HEK293 (cell line): Measurements from ENCODE around the gene PRR19.

ENCODE experiments used
- HOXA7 ChIP-seq: sonication (generic); formaldehyde crosslinking; IDR thresholded peaks from 2 replicates; pipeline ENCODE4 v1.8.1; 2022; ENCODE audit warnings: missing genetic modification reagents, borderline replicate concordance
- KLF17 ChIP-seq: fragments of 450-650 bp; formaldehyde crosslinking; IDR thresholded peaks from 2 replicates; pipeline ENCODE4 v1.5.1; 2016; ENCODE audit warnings: missing biosample characterization, missing genetic modification characterization
- MYNN ChIP-seq: fragments of 450-650 bp; formaldehyde crosslinking; IDR thresholded peaks from 2 replicates; pipeline ENCODE4 v1.5.1; 2016; ENCODE audit warnings: missing biosample characterization, missing genetic modification characterization, borderline replicate concordance
- OSR2 ChIP-seq: fragments of 450-650 bp; formaldehyde crosslinking; IDR thresholded peaks from 2 replicates; pipeline ENCODE4 v1.5.1; 2016; ENCODE audit warnings: missing biosample characterization, missing genetic modification characterization
- PRDM10 ChIP-seq: fragments of 450-650 bp; formaldehyde crosslinking; IDR thresholded peaks from 2 replicates; pipeline ENCODE4 v1.5.1; 2016; ENCODE audit warnings: missing biosample characterization, missing genetic modification characterization
- PRDM2 ChIP-seq: fragments of 450-650 bp; formaldehyde crosslinking; IDR thresholded peaks from 2 replicates; pipeline ENCODE4 v1.5.1; 2016; ENCODE audit warnings: missing biosample characterization, missing genetic modification characterization, borderline replicate concordance
- REST ChIP-seq: fragments of 450-650 bp; formaldehyde crosslinking; IDR thresholded peaks from 2 replicates; pipeline ENCODE4 v1.5.1; 2016; ENCODE audit warnings: missing biosample characterization, missing genetic modification characterization
- SCRT1 ChIP-seq: fragments of 450-650 bp; formaldehyde crosslinking; IDR thresholded peaks from 2 replicates; pipeline ENCODE4 v1.5.1; 2016; ENCODE audit warnings: missing biosample characterization, missing genetic modification characterization, borderline replicate concordance
- ZBTB8A ChIP-seq: fragments of 450-650 bp; formaldehyde crosslinking; IDR thresholded peaks from 2 replicates; pipeline ENCODE4 v1.5.1; 2016; ENCODE audit warnings: missing biosample characterization, missing genetic modification characterization
- ZNF112 ChIP-seq: fragments of 450-650 bp; formaldehyde crosslinking; IDR thresholded peaks from 2 replicates; pipeline ENCODE4 v1.5.0; 2017; ENCODE audit warnings: missing biosample characterization, missing genetic modification characterization
- ZNF239 ChIP-seq: fragments of 450-650 bp; formaldehyde crosslinking; IDR thresholded peaks from 2 replicates; pipeline ENCODE4 v1.5.1; 2016; ENCODE audit warnings: missing biosample characterization, missing genetic modification characterization
- ZNF248 ChIP-seq: fragments of 450-650 bp; formaldehyde crosslinking; IDR thresholded peaks from 2 replicates; pipeline ENCODE4 v1.5.1; 2017; ENCODE audit warnings: missing biosample characterization, missing genetic modification characterization
- ZNF302 ChIP-seq: fragments of 450-650 bp; formaldehyde crosslinking; IDR thresholded peaks from 2 replicates; pipeline ENCODE4 v1.5.1; 2016; ENCODE audit warnings: missing biosample characterization, missing genetic modification characterization, low read depth
- ZNF394 ChIP-seq: fragments of 450-650 bp; formaldehyde crosslinking; IDR thresholded peaks from 2 replicates; pipeline ENCODE4 v1.5.1; 2016; ENCODE audit warnings: missing biosample characterization, missing genetic modification characterization, mild to moderate bottlenecking, moderate library complexity, borderline replicate concordance
- ZNF488 ChIP-seq: fragments of 450-650 bp; formaldehyde crosslinking; IDR thresholded peaks from 2 replicates; pipeline ENCODE4 v1.5.1; 2016; ENCODE audit warnings: missing biosample characterization, missing genetic modification characterization
- ZNF580 ChIP-seq: fragments of 450-650 bp; formaldehyde crosslinking; IDR thresholded peaks from 2 replicates; pipeline ENCODE4 v1.5.1; 2016; ENCODE audit warnings: missing biosample characterization, missing genetic modification characterization
- ZNF585B ChIP-seq: fragments of 450-650 bp; formaldehyde crosslinking; IDR thresholded peaks from 2 replicates; pipeline ENCODE4 v1.5.1; 2016; ENCODE audit warnings: missing biosample characterization, missing genetic modification characterization
- ZNF600 ChIP-seq: fragments of 450-650 bp; formaldehyde crosslinking; IDR thresholded peaks from 2 replicates; pipeline ENCODE4 v1.5.1; 2016; ENCODE audit warnings: missing biosample characterization, missing genetic modification characterization
- ZNF624 ChIP-seq: fragments of 450-650 bp; formaldehyde crosslinking; IDR thresholded peaks from 2 replicates; pipeline ENCODE4 v1.5.1; 2017; ENCODE audit warnings: missing biosample characterization, missing genetic modification characterization
- ZNF677 ChIP-seq: fragments of 450-650 bp; IDR thresholded peaks from 2 replicates; pipeline ENCODE4 v1.5.0; 2018; ENCODE audit warnings: missing biosample characterization, mild to moderate bottlenecking, missing genetic modification characterization, moderate library complexity
- ZNF692 ChIP-seq: fragments of 450-650 bp; formaldehyde crosslinking; IDR thresholded peaks from 2 replicates; pipeline ENCODE4 v1.5.1; 2016; ENCODE audit warnings: missing biosample characterization, missing genetic modification characterization

Gene PRR19

GRCh38 chr19:42253245-42254088 lies 48.5 kb upstream of the PRR19 start (continued):
- TF ChIP-seq PRDM10 (tag by site-specific recombination) (peak; percentile 89), HOXA7 (no peak), ZNF394 (tag by site-specific recombination) (peak; percentile 58), OSR2 (tag by site-specific recombination) (peak; percentile 67; the same call in 1 of the 2 replicates), ZNF677 (no peak), ZNF600 (tag by site-specific recombination) (peak; percentile 53), PRDM2 (tag by site-specific recombination) (no peak), ZNF302 (tag by site-specific recombination) (no peak), MYNN (tag by site-specific recombination) (no peak), ZNF580 (tag by site-specific recombination) (peak; percentile 92), ZNF239 (tag by site-specific recombination) (no peak), ZNF624 (no peak), ZNF248 (tag by site-specific recombination) (no peak), ZNF488 (tag by site-specific recombination) (no peak), KLF17 (tag by site-specific recombination) (peak; percentile 58; the same call in 1 of the 2 replicates), REST (tag by site-specific recombination) (no peak), ZBTB8A (peak; percentile 33; the same call in 1 of the 2 replicates), ZNF585B (tag by site-specific recombination) (no peak), SCRT1 (tag by site-specific recombination) (no peak), ZNF692 (peak; percentile 56), ZNF112 (tag by site-specific recombination) (no peak)
